Fibroblast of pulmonary artery (primary cell): ENCODE measurements around the gene SAA4.

Experiments used
- DNase-seq: peaks from one replicate; pipeline ENCODE4 v3.0.0-alpha.2; 2010; ENCODE audit warnings: low read depth
- H3K4me3 ChIP-seq: replicated peaks from 2 replicates; pipeline ENCODE4 v1.5.1; 2011; ENCODE audit warnings: low read depth, mild to moderate bottlenecking, control low read depth, low read length, moderate library complexity
- TF ChIP-seq, protein P1 (sequence below): IDR thresholded peaks from 2 replicates; pipeline ENCODE4 v1.5.1; 2011; ENCODE audit warnings: mild to moderate bottlenecking, control low read depth, low read length, inconsistent platforms; ENCODE audit errors: missing control alignments

SAA4 gene

GRCh38 chr11:18225913-18226312 lies 10.7 kb downstream of the SAA4 start:
- H3K4me3 ChIP-seq = no peak overlapping the region
- no peak for DNase-seq
- TF ChIP-seq, protein P1, sequence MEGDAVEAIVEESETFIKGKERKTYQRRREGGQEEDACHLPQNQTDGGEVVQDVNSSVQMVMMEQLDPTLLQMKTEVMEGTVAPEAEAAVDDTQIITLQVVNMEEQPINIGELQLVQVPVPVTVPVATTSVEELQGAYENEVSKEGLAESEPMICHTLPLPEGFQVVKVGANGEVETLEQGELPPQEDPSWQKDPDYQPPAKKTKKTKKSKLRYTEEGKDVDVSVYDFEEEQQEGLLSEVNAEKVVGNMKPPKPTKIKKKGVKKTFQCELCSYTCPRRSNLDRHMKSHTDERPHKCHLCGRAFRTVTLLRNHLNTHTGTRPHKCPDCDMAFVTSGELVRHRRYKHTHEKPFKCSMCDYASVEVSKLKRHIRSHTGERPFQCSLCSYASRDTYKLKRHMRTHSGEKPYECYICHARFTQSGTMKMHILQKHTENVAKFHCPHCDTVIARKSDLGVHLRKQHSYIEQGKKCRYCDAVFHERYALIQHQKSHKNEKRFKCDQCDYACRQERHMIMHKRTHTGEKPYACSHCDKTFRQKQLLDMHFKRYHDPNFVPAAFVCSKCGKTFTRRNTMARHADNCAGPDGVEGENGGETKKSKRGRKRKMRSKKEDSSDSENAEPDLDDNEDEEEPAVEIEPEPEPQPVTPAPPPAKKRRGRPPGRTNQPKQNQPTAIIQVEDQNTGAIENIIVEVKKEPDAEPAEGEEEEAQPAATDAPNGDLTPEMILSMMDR = no peak

DNA sequence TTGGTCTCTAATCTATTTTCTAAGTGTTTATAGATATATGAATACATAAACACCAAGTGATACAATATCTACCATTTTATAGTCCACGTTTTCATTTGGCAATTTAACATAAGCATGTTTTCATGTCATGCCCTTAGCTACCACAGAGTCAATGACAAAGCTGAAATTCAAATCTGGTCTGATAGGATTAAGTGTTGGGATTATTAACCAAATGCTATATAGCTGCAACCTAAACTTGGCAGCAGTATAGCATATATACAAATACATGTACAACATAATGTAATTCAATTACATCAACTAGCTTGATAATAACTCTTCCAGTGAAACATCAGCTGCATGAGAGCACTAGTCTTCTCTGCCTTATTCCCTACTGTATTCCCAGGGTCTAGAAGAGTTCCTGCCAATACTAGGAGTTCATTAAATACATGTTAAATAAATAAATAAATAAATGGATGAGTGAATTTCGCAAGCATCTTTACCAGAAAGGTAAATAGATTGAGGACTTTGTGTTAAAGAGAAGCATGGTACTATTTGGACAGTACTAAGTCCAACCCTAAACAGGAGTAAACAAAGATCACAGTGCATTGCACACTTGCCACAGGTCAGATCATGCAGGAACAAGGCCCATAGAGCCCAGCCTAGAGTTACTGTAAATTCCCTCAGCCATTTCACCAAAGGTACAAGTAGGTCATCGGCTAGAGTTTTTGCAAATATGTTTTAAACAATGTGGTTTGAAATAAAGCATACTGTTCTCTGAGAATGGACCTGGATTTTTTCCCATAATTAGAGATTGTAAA lies 12.8 kb downstream of the SAA4 start:
- no peak overlapping the region for H3K4me3 ChIP-seq
- no peak for DNase-seq
- TF ChIP-seq, protein P1 = no peak

GRCh38 chr11:18222814-18223421 lies 13.7 kb downstream of the SAA4 start:
- H3K4me3 ChIP-seq = no peak overlapping the region
- TF ChIP-seq, protein P1 = no peak
- no peak for DNase-seq

GRCh38 chr11:18221274-18221876 lies 15.2 kb downstream of the SAA4 start:
- H3K4me3 ChIP-seq = no peak overlapping the region
- no peak for DNase-seq
- TF ChIP-seq, protein P1 = no peak

- DNase-seq = no peak
Measured at GRCh38 chr11:18209058-18209457, 27.5 kb downstream of the SAA4 start.

GRCh38 chr11:18204771-18205170 lies 31.8 kb downstream of the SAA4 start:
- DNase-seq = no peak
- H3K4me3 ChIP-seq = no peak overlapping the region
- TF ChIP-seq, protein P1 = no peak

More at GRCh38 chr11:18209058-18209457, 27.5 kb downstream of the SAA4 start:
- TF ChIP-seq, protein P1 = no peak
- H3K4me3 ChIP-seq = no peak overlapping the region
